ENCODE measurements around the gene ABCC1.

ABCC1 gene

GRCh38 chr16:15973421-15973820 is 24.0 kb downstream of the ABCC1 start:
- H3K27me3 Mint-ChIP-seq (ENCODE audit: low read depth, poor library complexity), result peaks cover 7% of the 10 kb centered on the region
- DNase-seq, result no peak
- H3K9me3 Mint-ChIP-seq, result peaks cover 57% of the 10 kb centered on the region
- no peak for TF ChIP-seq CTCF (IDR thresholded peaks at IDR 0.05)
- no peak overlapping the region for H3K27ac Mint-ChIP-seq
- peaks cover 66% of the 10 kb centered on the region for H3K36me3 Mint-ChIP-seq (ENCODE audit: low read depth)
- no peak overlapping the region for H3K4me3 Mint-ChIP-seq
- peaks cover 35% of the 10 kb centered on the region for H3K4me1 Mint-ChIP-seq

- peaks cover 10% of the 10 kb centered on the region for H3K27me3 Mint-ChIP-seq (ENCODE audit: low read depth, poor library complexity)
- no peak for TF ChIP-seq CTCF (IDR thresholded peaks at IDR 0.05)
- no peak overlapping the region for H3K27ac Mint-ChIP-seq
- peaks cover 60% of the 10 kb centered on the region for H3K9me3 Mint-ChIP-seq
- no peak overlapping the region for H3K4me3 Mint-ChIP-seq
- no peak for DNase-seq
- peaks cover 35% of the 10 kb centered on the region for H3K4me1 Mint-ChIP-seq
- H3K36me3 Mint-ChIP-seq (ENCODE audit: low read depth), result peaks cover 71% of the 10 kb centered on the region
Measured at GRCh38 chr16:15974057-15974456, 24.6 kb downstream of the ABCC1 start.

- peak overlapping the region; percentile 45 for H3K27ac Mint-ChIP-seq
- peaks cover 75% of the 10 kb centered on the region for H3K36me3 Mint-ChIP-seq (ENCODE audit: low read depth)
- H3K9me3 Mint-ChIP-seq, result peaks cover 63% of the 10 kb centered on the region
- TF ChIP-seq CTCF (IDR thresholded peaks at IDR 0.05), result no peak
- no peak overlapping the region for H3K4me3 Mint-ChIP-seq
- H3K4me1 Mint-ChIP-seq, result peaks cover 35% of the 10 kb centered on the region
- DNase-seq, result no peak
- peaks cover 7% of the 10 kb centered on the region for H3K27me3 Mint-ChIP-seq (ENCODE audit: low read depth, poor library complexity)
Measured at GRCh38 chr16:15975172-15975571, 25.8 kb downstream of the ABCC1 start.

GRCh38 chr16:15976225-15976812 is 26.9 kb downstream of the ABCC1 start:
- Mint-ChIP-seq H3K27me3 (ENCODE audit: low read depth, poor library complexity) (peaks cover 5% of the 10 kb centered on the region), H3K27ac (no peak overlapping the region), H3K36me3 (ENCODE audit: low read depth) (peaks cover 75% of the 10 kb centered on the region), H3K4me3 (no peak overlapping the region), H3K4me1 (peaks cover 35% of the 10 kb centered on the region), H3K9me3 (peaks cover 65% of the 10 kb centered on the region)
- no peak for DNase-seq
- TF ChIP-seq CTCF (IDR thresholded peaks at IDR 0.05), result no peak

GRCh38 chr16:15976929-15977637 is 27.7 kb downstream of the ABCC1 start:
- Mint-ChIP-seq H3K27ac (no peak overlapping the region), H3K4me3 (no peak overlapping the region), H3K27me3 (ENCODE audit: low read depth, poor library complexity) (peaks cover 5% of the 10 kb centered on the region), H3K36me3 (ENCODE audit: low read depth) (peaks cover 75% of the 10 kb centered on the region), H3K9me3 (peaks cover 65% of the 10 kb centered on the region), H3K4me1 (peaks cover 35% of the 10 kb centered on the region)
- TF ChIP-seq CTCF (IDR thresholded peaks at IDR 0.05), result no peak
- DNase-seq, result no peak

GRCh38 chr16:15979801-15980200 is 30.4 kb downstream of the ABCC1 start:
- H3K36me3 Mint-ChIP-seq (ENCODE audit: low read depth), result peaks cover 74% of the 10 kb centered on the region
- H3K27me3 Mint-ChIP-seq (ENCODE audit: low read depth, poor library complexity), result peaks cover 5% of the 10 kb centered on the region
- no peak for TF ChIP-seq CTCF (IDR thresholded peaks at IDR 0.05)
- no peak overlapping the region for H3K4me3 Mint-ChIP-seq
- no peak overlapping the region for H3K27ac Mint-ChIP-seq
- H3K9me3 Mint-ChIP-seq, result peaks cover 57% of the 10 kb centered on the region
- peaks cover 35% of the 10 kb centered on the region for H3K4me1 Mint-ChIP-seq
- DNase-seq, result no peak

Measured in nephron progenitor cell (in vitro differentiated cells).